H1 (cell line): ENCODE measurements around the gene CIITA. TPM values are rescaled to one million over a fixed set of nuclear protein-coding genes. Genes with fewer than 3 reads are reported as not detected.
"Not testable (repeated sequence)": the region's sequence is repeated elsewhere in the genome, so short reads cannot be mapped to it uniquely, and the experiment has no call there.

ENCODE experiments used
- CTCF ChIA-PET: fragments of 300-600 bp; sonication (Branson Sonifier 250); formaldehyde crosslinking; loops from one replicate; lab custom pipeline; 2021; ENCODE audit not compliant: partially characterized antibody; lab: Charles Lee
- POLR2A ChIA-PET: fragments of 300-600 bp; sonication (Branson Sonifier 250); formaldehyde crosslinking; loops from one replicate; lab custom pipeline; 2021; ENCODE audit warnings: inconsistent platforms; ENCODE audit not compliant: partially characterized antibody; lab: Charles Lee
- DNase-seq, 2 experiments: peaks; one replicate each; pipeline versions ENCODE4 v3.0.0 to v3.0.0-alpha.2; 2010 to 2022; ENCODE audit warnings: low spot score in 2 of 2, low read depth in 1 of 2, mixed read lengths in 1 of 2
- FAIRE-seq: peaks from 2 replicates; lab custom pipeline; 2011; peaks lifted over from hg19 to GRCh38; lab: Jason Lieb, UNC
- H2AFZ ChIP-seq: 2 replicates; pipeline ENCODE4 v1.8.1; 2012; ENCODE audit warnings: low read length, inconsistent platforms
- H2AK5ac ChIP-seq: 2 replicates; pipeline ENCODE4 v1.6.1; 2013; ENCODE audit warnings: low read depth, low read length
- H2BK120ac ChIP-seq: replicated peaks from 2 replicates; pipeline ENCODE3; 2013; ENCODE audit warnings: low read depth, low read length, inconsistent platforms
- H2BK12ac ChIP-seq: 2 replicates; pipeline ENCODE4 v1.6.1; 2013; ENCODE audit warnings: low read depth, low read length
- H2BK15ac ChIP-seq: 2 replicates; pipeline ENCODE4 v1.6.1; 2013; ENCODE audit warnings: low read length
- H2BK20ac ChIP-seq: 2 replicates; pipeline ENCODE4 v1.6.1; 2013; ENCODE audit warnings: low read length
- H2BK5ac ChIP-seq: 2 replicates; pipeline ENCODE4 v1.6.1; 2013; ENCODE audit warnings: low read depth, low read length
- H3K14ac ChIP-seq: 2 replicates; pipeline ENCODE4 v1.6.1; 2013; ENCODE audit warnings: inconsistent platforms; ENCODE audit not compliant: insufficient read length
- H3K18ac ChIP-seq: 2 replicates; pipeline ENCODE4 v1.6.1; 2013; ENCODE audit warnings: low read length; ENCODE audit errors: extremely low read depth
- H3K23ac ChIP-seq: 2 replicates; pipeline ENCODE4 v1.6.1; 2013; ENCODE audit warnings: inconsistent platforms; ENCODE audit not compliant: insufficient read length
- H3K23me2 ChIP-seq: 2 replicates; pipeline ENCODE4 v1.6.1; 2013; ENCODE audit warnings: low read depth, low read length
- H3K27ac ChIP-seq: 2 replicates; pipeline ENCODE4 v1.6.1; 2011; ENCODE audit warnings: low read depth, low read length, inconsistent platforms
- H3K27me3 ChIP-seq, 4 experiments: replicated peaks in 1 of 4; 1 replicate in 1 of 4; 2 replicates in 3 of 4; pipeline versions ENCODE4 v1.6.1 to v1.8.1; 2011 to 2013; ENCODE audit warnings: low read length in 3 of 4, mild to moderate bottlenecking in 3 of 4, inconsistent platforms in 2 of 4, mixed read lengths in 2 of 4, moderate library complexity in 1 of 4; ENCODE audit not compliant: control insufficient read depth in 3 of 4, insufficient read depth in 3 of 4; ENCODE audit errors: extremely low read depth in 1 of 4
- H3K36me3 ChIP-seq, 4 experiments: 2 replicates each; pipeline versions ENCODE4 v1.6.1 to v1.8.1; 2011 to 2013; ENCODE audit warnings: mild to moderate bottlenecking in 4 of 4, low read length in 3 of 4, moderate library complexity in 2 of 4, control low read depth in 1 of 4, inconsistent platforms in 1 of 4; ENCODE audit not compliant: insufficient read depth in 4 of 4, control insufficient read depth in 2 of 4
- H3K4ac ChIP-seq: replicated peaks from 2 replicates; pipeline ENCODE3; 2013; ENCODE audit warnings: low read length, low read depth, mixed read lengths, inconsistent platforms; ENCODE audit not compliant: insufficient read length
- H3K4me1 ChIP-seq, 4 experiments: replicated peaks in 1 of 4; 1 replicate in 1 of 4; 2 replicates in 3 of 4; pipeline versions ENCODE4 v1.6.1 to v1.8.1; 2011 to 2013; ENCODE audit warnings: low read length in 3 of 4, inconsistent platforms in 2 of 4, mixed read lengths in 1 of 4; ENCODE audit not compliant: insufficient read depth in 4 of 4, control insufficient read depth in 3 of 4
- H3K4me2 ChIP-seq, 2 experiments: 2 replicates each; pipeline versions ENCODE4 v1.6.1 to v1.8.1; 2011 to 2013; ENCODE audit warnings: low read depth in 2 of 2, low read length in 2 of 2, control low read depth in 1 of 2, inconsistent platforms in 1 of 2, mild to moderate bottlenecking in 1 of 2; ENCODE audit not compliant: insufficient read depth in 1 of 2
- H3K4me3 ChIP-seq, 4 experiments: fragments of 200-600, 300-600 bp in 1 of 4; sonication (generic), shearing (Covaris generic), sonication (Bioruptor Twin) in 1 of 4; 2 replicates each; pipeline versions ENCODE4 v1.5.1 to v1.8.1; 2011 to 2016; ENCODE audit warnings: low read length in 4 of 4, low read depth in 3 of 4, control low read depth in 2 of 4, inconsistent platforms in 2 of 4, mild to moderate bottlenecking in 2 of 4, mixed read lengths in 1 of 4, moderate library complexity in 1 of 4; ENCODE audit not compliant: insufficient read depth in 2 of 4; ENCODE audit errors: extremely low read depth in 1 of 4
- H3K56ac ChIP-seq: replicated peaks from 2 replicates; pipeline ENCODE3; 2013; ENCODE audit warnings: low read depth, mild to moderate bottlenecking, mixed read lengths, low read length, inconsistent platforms; ENCODE audit not compliant: insufficient read length
- H3K79me1 ChIP-seq: 2 replicates; pipeline ENCODE4 v1.6.1; 2013; ENCODE audit warnings: low read depth, low read length, control low read depth
- H3K79me2 ChIP-seq, 2 experiments: 2 replicates each; pipeline versions ENCODE4 v1.6.1 to v1.8.1; 2012 to 2013; ENCODE audit warnings: low read length in 2 of 2, mild to moderate bottlenecking in 2 of 2, inconsistent platforms in 1 of 2; ENCODE audit not compliant: insufficient read depth in 2 of 2, control insufficient read depth in 1 of 2
- H3K9ac ChIP-seq, 4 experiments: replicated peaks in 1 of 4; 1 replicate in 1 of 4; 2 replicates in 3 of 4; pipeline versions ENCODE4 v1.6.1 to v1.8.1; 2011 to 2013; ENCODE audit warnings: low read depth in 3 of 4, low read length in 3 of 4, control low read depth in 2 of 4, mild to moderate bottlenecking in 2 of 4, moderate library complexity in 2 of 4, inconsistent platforms in 1 of 4; ENCODE audit errors: extremely low read depth in 1 of 4
- H3K9me3 ChIP-seq, 2 experiments: 2 replicates each; pipeline versions ENCODE4 v1.6.1 to v1.8.1; 2012 to 2013; ENCODE audit warnings: mild to moderate bottlenecking in 2 of 2, moderate library complexity in 2 of 2, control low read depth in 1 of 2, inconsistent platforms in 1 of 2, low read depth in 1 of 2, low read length in 1 of 2, mixed read lengths in 1 of 2; ENCODE audit not compliant: insufficient read depth in 2 of 2
- H4K20me1 ChIP-seq, 2 experiments: replicated peaks in 1 of 2; 2 replicates each; pipeline versions ENCODE3 to v1.8.1; 2011 to 2013; ENCODE audit warnings: inconsistent platforms in 2 of 2, low read length in 2 of 2, mild to moderate bottlenecking in 1 of 2; ENCODE audit not compliant: insufficient read depth in 2 of 2, control insufficient read depth in 1 of 2
- H4K5ac ChIP-seq: 2 replicates; pipeline ENCODE4 v1.6.1; 2013; ENCODE audit warnings: low read length, low read depth, mixed read lengths, inconsistent platforms; ENCODE audit not compliant: insufficient read length
- H4K8ac ChIP-seq: 2 replicates; pipeline ENCODE4 v1.8.0; 2013; ENCODE audit warnings: mild to moderate bottlenecking, moderate library complexity, low read length, inconsistent platforms; ENCODE audit not compliant: insufficient read depth; ENCODE audit errors: extremely low read depth
- H4K91ac ChIP-seq: replicated peaks from 2 replicates; pipeline ENCODE3; 2013; ENCODE audit warnings: low read length, mixed read lengths, inconsistent platforms; ENCODE audit not compliant: insufficient read length
- WGBS, 2 experiments: shearing (Covaris generic) in 1 of 2; methylation state at CpG; one replicate each; pipeline versions ENCODE4 v1.1.6 to v1.1.7; 2013 to 2015; ENCODE audit warnings: low lambda C conversion rate in 2 of 2, mixed read lengths in 2 of 2, inconsistent platforms in 1 of 2, low coverage in 1 of 2, missing lambda C conversion rate in 1 of 2; ENCODE audit not compliant: insufficient replicate concordance in 2 of 2, insufficient coverage in 1 of 2, insufficient read length in 1 of 2; ENCODE audit errors: extremely low coverage in 1 of 2, missing lambda C conversion rate in 1 of 2; 5-methylcytosine and 5-hydroxymethylcytosine counted together
- polyA plus RNA-seq, 7 experiments: library from polyadenylated mRNA; depleted of rRNA in 3 of 7; stranded (reverse) in 5 of 7; unstranded in 2 of 7; fragments of >200 nt in 5 of 7; fragments of 200-250 nt in 2 of 7; gene quantifications; 1 replicate in 5 of 7; 2 replicates in 1 of 7; 4 replicates in 1 of 7; pipeline versions ENCODE4 v1.2.1 to v1.2.3, GENCODE V29; 2011 to 2013; ENCODE audit warnings: missing spikeins in 2 of 7, mixed read lengths in 2 of 7
- total RNA-seq: library from RNA; stranded (reverse); fragmentation: NEBNext Ultra II Directional; extraction: Animal tissue kit (Norgen Biotek cat#: 25700); gene quantifications from 2 replicates; pipeline ENCODE4 v1.2.1, GENCODE V29; 2021

The CIITA gene
- total and polyA plus RNA-seq, 2 of the 8 experiments (the other 6 are each of a cell fraction or from before 2014, with no cell fraction given) = 0.07 to 0.17 TPM

DNA sequence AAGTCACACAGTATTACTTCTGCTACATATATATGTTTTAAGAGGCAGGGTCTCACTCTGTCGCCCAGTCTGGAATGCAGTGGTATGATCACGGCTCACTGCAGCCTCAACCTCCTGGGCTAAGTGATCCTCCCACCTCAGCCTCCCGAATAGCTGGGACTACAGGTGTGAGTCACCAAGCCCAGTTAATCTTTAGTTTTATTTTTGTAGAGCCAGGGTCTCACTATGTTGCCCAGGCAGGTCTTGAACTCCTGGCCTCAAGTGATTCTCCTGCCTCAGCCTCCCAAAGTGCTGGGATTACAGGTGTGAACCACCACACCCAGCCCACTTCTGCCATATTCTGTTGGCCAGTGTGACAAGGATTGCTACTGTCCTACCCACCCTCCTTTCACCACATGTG lies 48.3 kb downstream of the CIITA start:
- H2BK5ac ChIP-seq, H2BK15ac ChIP-seq, H3K27me3 ChIP-seq, H2BK12ac ChIP-seq, H3K79me2 ChIP-seq, H3K56ac ChIP-seq, DNase-seq, H3K27ac ChIP-seq, H3K9ac ChIP-seq, H3K9me3 ChIP-seq, H3K4ac ChIP-seq, H3K23me2 ChIP-seq, H2BK120ac ChIP-seq, H2BK20ac ChIP-seq, H2AK5ac ChIP-seq, H4K5ac ChIP-seq, H3K23ac ChIP-seq, H3K4me2 ChIP-seq, H4K91ac ChIP-seq, H3K4me3 ChIP-seq, H2AFZ ChIP-seq, H3K18ac ChIP-seq, H4K8ac ChIP-seq, H3K4me1 ChIP-seq, H3K14ac ChIP-seq, FAIRE-seq, H4K20me1 ChIP-seq, H3K79me1 ChIP-seq: not testable (repeated sequence)
- ChIA-PET CTCF (interaction anchor here (1.7 kb wide), 2 partner anchors 33 to 48 kb away, joined by 4 to 5 read pairs; no protein-coding TSS in a partner anchor), POLR2A (interaction anchor here (1.1 kb wide), 1 partner anchor 97 kb away, joined by 3 read pairs; no protein-coding TSS in a partner anchor)
- whole genome bisulfite sequencing, 2 experiments = 86% methylated on average over 3 of the region's 3 CpGs; no CpG with 5 or more reads in 1 of the 2 experiments
- peaks cover 2 to 11% (median 5%) of the 10 kb centered on the region in 4 experiments; a peak in 5 of 8 replicates for H3K36me3 ChIP-seq
